ENCODE measurements around the gene SYMPK. TPM values are rescaled to one million over a fixed set of nuclear protein-coding genes. Genes with fewer than 3 reads are reported as not detected.

SYMPK gene
- total RNA-seq, 1 donor from 2014 or later = 21.4 TPM

DNA sequence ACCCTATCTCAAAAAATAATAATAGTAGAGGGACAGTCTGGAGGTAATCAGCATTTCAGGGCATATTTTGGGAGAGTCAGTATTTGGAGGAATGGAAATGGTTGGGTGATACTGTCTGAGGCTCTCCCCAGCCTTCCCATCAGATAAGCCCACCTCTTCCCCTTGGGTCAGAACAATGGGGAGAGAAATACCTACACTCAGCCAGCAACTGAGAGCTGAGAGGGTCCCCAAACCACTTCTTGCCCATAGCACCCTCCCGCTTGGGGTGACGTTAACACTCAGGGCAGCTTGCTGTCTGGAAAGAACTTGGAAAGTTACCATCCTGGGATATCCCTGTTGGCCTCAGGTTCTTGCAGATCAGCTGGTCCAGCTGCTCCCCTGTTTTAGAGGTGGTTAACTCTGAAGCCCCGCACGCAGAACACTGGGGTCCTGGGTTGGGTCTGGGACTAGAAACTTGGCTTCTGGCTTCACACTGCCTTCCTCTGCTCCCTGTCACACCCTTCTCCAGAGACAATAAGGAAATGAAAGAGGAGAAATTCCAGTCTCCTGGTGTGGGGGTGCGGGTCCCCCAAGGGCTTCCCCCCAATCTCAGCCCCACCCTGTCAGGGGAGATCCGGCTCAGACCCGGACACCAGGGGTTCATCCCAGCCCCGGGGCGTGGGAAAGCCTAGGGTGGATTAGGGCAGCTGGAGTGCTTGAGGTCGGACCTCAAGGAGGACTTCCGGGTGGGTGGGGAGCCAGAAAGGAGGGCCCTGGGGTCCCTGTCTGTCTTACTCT lies 3.6 kb upstream of the SYMPK start:
- no peak for DNase-seq (ENCODE audit: low read depth in 2 of 2)

DNA sequence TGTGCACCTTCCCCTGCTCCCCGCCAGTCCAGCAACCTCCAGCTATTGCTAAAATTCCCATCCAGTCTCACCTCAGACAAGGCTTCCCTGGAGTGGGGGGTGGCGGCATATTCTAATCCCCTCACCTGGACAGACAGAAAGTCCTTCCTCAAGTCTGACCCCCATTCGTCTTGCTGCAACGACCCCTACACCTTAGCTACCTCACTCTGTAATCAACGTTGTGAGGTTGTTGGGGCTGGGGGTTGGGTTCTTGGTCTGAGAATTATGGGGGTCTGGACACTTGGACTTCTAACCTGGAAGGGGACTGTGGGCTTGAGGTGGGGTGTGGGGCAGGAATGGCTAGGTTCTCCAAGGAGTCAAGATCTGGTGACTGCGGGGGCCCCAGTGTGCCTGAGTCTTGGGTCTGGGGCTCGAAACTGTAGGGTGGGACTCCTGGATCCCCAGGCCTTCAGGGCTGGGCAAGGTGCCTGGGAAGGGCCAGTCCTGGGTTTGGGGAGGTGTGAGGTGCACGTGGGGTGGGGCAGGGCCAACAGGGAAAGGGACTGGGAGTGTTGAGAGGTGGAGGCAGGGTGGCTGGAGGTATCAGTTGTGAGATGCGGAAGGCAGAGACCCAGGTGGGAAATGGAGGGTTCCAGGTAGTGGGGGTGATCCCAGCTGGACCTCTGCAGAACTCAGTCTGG lies 2.5 kb upstream of the SYMPK start:
- DNase-seq (ENCODE audit: low read depth in 2 of 2) = no peak

DNA sequence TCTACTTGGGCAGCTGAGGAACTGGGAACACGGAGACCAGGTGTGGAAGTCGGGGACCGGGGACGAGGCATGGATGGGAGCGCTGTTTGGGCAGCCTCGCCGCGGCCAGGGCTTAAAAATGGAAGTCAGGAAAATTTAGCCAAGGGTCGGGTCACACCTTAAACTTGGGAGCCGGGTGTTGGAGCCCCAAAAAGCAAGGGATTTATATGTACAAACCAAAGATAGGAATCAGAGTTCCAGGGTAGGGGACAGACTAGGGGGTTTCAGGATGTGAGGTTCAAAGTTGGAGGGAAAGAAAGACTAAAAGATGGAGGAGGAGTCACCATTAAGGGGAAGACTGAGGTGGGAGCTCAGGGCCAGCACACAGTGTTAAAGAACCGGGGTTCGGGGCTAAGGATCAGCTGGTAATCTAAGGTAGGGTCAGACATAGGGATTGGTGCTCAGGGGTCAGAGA lies 1.7 kb upstream of the SYMPK start:
- DNase-seq (ENCODE audit: low read depth in 2 of 2) = no peak

DNA sequence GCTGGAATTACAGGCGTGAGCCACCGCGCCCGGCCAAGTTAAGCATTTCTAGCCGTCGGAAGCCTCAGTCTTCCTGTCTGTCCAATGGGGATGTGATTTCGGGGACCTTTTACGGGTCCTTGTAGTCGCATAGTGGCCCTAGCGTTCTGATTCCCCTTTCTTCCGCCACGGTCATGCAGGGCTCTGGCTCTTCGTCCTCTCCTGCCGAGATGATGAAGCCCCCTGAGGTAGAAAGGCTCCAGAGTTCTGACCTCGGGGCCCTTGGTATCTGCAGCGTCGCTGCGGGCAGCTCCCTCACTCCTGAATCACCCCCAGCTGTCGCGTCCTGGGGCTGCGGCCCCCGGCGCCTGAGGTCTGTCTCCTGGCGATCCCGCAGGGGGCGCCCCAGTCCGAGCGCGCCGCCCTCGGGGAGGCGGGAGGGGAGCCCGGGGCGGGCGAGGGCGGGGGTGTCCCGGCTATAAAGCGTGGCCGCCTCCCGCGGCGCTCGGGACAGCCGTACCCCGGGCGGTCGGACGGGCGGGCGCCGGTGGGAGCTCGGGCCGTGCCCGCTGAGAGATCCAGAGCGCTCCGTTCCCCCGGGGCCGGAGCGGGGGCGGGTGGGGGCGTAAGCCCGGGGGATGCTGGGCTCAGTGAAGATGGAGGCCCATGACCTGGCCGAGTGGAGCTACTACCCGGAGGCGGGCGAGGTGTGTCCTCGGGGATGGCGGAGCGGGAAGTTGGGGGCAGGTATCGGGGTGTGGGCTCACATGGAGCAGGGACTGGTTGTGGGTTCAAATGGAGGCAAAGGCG lies 1.1 kb upstream of the SYMPK start, which contains the start of gene FOXA3:
Gene FOXA3, plus strand, starts transcription at position 487 of the 789 bp plus-strand sequence. Its CDS starts 131 bp downstream, at position 618.
- peak; percentile 43 to 57 for DNase-seq (ENCODE audit: low read depth in 2 of 2)

DNA sequence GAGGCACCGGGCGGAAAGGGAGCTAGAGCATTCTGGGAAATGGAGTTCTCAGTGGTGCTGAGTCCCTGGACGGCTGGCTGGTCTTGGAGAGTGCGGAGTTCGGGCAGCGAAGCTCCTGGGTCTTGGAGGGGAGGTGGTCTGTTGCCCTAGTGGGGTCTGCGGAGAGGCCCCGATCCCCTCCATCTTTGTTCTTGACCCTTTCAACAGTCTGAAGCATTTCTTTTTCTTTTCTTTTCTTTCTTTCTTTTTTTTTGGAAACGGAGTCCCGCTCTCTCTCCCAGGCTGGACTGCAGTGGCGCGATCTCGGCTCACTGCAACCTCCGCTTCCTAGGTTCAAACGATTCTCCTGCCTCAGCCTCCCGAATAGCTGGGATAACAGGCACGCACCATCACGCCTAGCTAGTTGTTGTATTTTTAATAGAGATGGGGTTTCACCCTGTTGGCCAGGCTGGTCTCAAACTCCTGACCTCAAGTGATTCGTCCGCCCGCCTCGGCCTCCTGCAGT lies 440 bp upstream of the SYMPK start:
- no peak for DNase-seq (ENCODE audit: low read depth in 2 of 2)

DNA sequence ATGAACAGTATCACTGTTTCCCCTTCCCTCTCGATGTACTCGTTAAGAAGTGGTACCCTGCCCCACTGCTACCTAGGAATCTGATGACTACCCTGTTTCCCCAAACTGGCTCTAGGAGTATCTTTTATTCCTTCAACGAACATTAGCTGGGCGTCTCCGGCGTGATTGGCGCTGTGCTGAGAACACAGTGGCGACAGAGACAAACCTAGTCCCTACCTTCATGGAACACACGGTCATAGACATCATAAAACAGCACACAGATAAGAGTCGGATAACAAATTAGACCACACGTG lies 730 bp downstream of the SYMPK start:
- DNase-seq (ENCODE audit: low read depth in 2 of 2) = no peak

DNA sequence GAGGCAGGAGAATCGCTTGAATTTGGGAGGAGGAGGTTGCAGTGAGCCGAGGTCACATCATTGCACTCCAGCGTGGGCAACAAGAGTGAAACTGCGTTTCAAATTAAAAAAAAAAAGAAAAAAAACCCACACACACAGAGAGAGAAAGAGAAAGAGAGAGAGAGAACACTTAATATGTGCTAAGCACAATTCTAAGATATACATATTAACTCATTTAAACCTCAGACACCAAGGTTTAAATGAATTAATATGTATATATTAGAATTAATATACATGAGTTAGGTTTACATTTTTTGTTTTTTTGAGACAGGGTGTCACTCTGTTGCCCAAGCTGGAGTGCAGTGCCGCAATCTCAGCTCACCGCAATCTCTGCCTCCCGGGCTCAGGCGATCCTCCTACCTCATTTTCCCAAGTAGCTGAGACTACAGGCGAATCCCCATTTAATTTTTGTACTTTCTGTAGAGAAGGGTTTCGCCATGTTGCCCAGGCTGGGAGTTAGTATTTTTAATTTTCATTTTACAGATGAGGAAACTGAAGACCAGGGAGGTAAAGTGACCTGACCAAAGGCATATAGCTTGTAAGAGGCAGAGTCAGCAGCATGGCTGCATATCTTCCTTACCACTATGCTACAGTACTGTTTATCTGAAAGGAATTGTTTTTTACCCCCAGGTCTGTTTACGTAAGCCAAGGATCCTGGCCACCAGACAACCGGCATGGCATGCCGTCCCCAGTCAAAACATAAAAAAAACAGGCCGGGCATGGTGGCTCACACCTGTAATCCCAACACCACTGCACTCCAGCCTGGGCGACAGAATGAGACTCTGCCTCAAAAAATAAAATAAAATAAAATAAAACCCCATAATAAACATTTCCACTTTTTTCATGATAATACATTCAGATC lies 2.3 kb downstream of the SYMPK start:
- DNase-seq (ENCODE audit: low read depth in 2 of 2) = no peak

DNA sequence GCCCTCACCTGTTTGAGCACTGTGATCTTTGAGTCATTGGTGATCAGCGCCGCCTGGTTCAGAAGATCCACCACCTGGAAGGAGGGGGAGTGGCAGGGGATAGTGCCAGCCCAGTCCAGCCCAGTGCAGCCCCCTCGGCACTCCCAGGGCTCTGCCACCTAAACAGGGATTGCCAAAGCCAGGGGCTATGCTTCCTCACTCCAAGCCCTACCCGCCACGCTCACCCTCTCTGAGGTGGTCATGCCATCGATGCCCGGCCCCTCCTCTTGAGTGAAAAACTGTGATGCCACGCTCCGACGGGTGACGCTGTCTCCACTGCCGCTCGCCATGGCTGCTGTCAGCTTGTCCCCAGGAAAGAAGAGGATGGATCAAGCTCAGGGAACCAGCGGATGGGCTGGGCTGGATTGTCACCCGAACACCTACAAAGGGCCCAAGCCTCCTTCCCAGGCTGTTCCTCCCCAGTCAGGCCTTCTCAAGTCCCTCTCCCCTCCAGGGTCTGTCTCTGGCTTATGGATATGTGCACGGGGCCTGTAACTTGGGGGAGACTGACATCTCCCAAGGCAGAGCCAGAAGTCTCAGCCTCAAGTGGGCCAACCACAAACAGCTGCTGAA lies 8.7 kb downstream of the SYMPK start:
- no peak for DNase-seq (ENCODE audit: low read depth in 2 of 2)

DNA sequence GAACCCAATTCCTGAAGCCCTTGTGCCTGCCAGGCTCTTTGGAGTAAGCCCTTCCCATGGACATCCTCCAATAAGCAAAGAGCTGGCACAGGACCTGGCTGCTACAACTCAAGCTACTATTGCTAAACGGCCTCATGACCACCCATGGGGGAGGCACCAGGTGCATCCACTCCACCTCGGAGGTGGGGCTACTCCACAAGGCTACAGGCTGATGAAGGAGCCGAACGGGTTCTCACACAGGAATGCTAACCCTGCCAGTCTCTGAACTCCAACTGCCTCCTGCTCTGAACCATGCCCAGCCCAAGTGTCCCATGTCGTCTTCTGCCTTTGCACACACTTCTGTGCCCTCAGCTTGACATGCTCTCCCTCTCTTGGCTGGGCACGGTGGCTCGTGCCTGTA lies 10.0 kb downstream of the SYMPK start:
- no peak for DNase-seq (ENCODE audit: low read depth in 2 of 2)

DNA sequence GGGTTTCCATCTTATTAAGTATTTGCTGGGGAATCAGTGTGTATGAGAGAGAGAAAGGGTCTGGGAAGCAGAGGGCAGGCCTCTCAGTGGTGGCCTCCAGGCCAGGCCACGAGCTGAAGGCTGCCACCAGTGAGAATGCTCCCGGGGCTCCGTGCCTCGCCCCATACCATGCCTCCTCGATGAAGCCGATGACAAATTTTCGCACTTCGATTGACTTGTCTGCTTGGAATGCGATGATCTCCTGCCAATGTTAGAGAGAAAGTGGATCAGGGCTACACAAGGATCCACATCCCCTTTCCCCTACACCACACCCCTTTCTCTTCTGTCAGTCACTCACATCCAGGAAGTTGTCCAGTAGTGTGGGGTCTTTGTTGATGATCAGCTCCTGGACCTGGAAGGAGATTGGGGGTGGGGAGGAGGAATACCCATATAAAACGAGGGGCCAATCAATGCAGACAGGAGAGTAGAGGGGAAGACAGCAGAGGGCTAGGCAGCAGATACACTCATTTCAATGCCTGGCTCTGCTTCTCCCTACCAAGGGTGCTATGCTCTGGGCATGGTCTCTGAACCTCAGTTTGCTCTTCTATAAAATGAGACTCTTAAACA lies 10.7 kb downstream of the SYMPK start:
- no peak for DNase-seq (ENCODE audit: low read depth in 2 of 2)

DNA sequence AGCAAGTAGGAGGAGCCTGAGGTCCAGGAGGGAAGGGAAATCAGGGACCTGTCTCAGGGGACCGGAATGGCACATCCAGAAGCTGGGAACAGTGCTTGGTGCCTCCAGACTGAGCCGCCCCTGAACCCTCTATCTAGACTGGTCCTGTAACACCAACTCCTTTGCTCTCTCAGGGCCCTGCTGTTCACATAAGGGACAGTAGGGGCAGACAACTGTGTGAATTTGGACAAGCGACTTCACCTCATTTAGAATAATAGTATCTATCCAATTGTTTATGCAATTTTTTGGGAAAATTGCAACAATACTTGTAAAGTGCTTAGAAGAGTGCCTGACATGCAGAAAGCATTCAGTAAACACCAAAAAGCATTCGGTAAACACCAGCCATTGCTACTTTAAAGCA lies 14.0 kb downstream of the SYMPK start:
- peak in 1 of 2 donors; percentile 11 for DNase-seq (ENCODE audit: low read depth in 2 of 2)

DNA sequence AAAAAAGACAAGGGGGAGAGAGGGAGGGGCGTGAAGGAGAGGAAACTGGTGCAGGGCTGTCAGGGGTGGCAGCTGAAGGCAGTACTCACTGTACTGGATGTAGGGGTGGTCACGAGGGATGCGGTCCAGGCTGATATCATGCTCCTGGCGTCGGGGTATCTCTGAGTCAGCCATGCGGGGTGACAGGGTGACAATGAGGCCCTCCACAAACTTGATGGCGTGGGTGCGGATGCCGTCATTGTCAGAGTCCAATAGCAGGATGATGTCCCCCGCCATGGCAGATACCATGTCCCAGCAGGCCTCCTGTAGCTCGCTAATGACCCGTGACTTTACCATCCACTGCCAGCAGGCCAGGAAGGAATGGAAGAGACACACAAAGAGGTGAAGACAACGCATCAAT lies 15.3 kb downstream of the SYMPK start:
- DNase-seq (ENCODE audit: low read depth in 2 of 2) = no peak

DNA sequence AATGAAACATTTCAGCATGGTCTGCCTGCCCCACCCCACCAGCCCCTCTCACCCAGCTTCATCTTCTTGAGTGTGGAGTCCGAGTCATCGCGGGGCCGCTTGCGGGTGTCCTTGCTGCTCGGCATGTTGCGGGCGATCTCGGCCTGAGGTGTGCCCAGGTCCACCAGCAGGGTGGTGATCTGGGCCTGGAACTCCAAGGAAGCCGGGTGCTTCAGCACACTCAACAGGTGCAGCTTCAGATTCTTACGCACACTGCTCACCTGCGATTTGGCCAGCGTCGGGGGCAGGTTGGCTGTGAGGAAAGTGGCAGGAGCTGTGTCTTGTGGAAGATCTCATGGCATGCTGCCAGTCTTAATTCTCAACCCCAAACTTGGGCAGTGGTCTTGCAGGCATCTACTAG lies 20.7 kb downstream of the SYMPK start:
- DNase-seq (ENCODE audit: low read depth in 2 of 2) = no peak

DNA sequence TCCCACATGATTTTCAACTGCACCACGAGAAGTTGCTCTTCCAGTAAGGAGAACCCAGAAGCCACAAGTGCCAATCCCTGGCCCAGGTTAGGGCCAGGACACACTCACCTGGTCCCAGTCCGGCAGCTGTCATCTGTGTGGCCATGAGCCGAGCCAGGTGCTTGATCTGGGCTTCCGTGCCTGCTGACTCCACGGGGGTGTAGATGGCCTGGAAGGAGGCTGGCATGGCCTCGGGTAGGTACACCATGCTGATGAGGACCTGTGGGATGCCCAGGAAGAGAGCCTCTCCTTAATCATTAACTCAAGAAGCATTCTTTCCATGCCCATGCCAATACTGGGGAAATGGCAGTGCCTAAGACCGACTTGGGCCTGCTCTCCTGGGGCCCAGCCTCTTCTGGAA lies 28.0 kb downstream of the SYMPK start:
- no peak for DNase-seq (ENCODE audit: low read depth in 2 of 2)

DNA sequence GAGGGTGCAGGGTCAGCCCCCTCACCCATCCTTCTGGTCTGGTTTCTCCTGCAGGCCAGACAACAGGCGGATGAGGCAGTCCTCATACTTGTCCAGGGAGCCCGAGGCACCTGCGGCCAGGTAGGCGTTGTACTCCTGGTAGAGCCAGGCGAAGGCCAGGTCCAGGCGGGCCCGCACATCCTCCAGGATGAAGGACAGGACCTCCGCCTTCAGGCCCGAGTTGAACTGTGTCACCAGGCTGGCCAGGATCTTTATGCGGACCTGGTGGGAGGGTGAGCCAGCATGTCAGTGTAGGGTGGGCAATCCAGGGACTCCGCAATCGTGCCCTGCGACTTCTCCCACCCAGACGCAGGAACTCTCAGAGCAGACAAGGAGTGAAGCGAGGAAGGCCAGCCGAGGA lies 34.0 kb downstream of the SYMPK start:
- no peak for DNase-seq (ENCODE audit: low read depth in 2 of 2)

DNA sequence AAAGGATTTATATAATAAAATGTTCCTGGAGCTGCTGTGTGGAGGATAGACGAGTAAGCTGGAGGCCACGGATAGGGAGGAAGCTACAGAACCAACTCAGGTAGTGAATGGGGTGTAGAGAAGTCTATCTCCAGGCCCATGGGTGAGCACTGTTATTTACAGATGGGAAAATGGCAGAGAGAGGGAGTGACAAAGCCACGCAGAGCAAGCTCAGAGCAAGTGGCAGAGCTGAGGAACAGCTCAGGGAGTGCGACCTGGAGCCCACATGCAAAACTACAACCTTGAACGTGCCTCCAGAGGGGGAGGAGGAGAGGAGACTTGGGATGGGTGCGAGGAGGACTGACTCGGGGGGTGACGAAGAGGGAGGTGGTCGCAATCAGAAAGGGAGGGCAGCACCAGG lies 34.4 kb downstream of the SYMPK start:
- no peak for DNase-seq (ENCODE audit: low read depth in 2 of 2)

DNA sequence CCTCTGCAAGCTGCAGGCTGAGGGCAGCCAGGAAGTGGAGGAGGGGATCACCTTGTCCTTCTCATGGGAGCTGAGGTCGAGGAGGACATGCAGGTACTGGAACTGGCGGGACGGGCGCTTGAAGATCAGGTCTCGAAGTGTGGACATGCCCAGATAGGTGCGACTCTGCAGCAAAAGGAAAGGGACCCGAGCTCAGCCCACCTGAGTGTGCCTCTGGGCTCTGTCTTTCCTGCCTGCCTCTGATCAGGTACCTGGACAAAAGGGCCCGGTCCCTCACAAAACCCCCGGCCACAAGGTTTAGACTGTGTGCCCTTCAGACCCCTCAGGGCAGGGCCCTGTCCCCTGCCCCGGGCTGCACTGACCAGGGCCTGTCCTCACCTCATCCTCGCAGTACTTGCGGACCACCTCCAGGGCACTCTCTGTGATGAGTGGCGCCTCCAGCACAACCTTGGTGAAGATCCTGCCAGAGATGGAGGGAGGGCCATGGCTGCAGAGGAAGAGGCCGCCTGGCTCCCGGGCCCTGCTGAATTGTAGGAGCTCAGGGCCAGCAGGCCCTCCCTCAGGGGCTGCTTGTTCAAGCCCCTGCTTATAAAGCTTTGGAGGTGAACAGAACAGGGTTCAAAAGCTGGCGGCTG lies 35.4 kb downstream of the SYMPK start:
- no peak for DNase-seq (ENCODE audit: low read depth in 2 of 2)

DNA sequence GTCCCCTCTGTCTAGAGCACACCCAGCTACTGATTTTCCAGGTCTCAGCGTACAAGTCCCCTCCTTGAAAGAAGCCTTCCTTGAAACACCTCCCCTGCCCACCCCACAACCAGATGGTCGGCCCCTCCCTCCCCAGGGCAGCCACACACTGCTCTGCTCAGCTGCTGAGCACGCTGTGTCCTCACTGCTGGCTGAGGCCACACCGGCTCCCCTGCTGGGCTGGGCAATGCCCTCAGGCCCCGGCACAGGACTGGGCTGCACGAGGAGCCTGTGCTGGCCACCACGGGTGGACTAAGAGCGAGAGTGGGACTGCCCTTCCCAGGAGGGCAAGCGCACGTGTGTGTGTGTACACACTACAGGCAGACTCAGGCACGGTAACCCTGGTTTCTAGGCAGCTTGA lies 36.0 kb downstream of the SYMPK start:
- DNase-seq (ENCODE audit: low read depth in 2 of 2) = no peak

DNA sequence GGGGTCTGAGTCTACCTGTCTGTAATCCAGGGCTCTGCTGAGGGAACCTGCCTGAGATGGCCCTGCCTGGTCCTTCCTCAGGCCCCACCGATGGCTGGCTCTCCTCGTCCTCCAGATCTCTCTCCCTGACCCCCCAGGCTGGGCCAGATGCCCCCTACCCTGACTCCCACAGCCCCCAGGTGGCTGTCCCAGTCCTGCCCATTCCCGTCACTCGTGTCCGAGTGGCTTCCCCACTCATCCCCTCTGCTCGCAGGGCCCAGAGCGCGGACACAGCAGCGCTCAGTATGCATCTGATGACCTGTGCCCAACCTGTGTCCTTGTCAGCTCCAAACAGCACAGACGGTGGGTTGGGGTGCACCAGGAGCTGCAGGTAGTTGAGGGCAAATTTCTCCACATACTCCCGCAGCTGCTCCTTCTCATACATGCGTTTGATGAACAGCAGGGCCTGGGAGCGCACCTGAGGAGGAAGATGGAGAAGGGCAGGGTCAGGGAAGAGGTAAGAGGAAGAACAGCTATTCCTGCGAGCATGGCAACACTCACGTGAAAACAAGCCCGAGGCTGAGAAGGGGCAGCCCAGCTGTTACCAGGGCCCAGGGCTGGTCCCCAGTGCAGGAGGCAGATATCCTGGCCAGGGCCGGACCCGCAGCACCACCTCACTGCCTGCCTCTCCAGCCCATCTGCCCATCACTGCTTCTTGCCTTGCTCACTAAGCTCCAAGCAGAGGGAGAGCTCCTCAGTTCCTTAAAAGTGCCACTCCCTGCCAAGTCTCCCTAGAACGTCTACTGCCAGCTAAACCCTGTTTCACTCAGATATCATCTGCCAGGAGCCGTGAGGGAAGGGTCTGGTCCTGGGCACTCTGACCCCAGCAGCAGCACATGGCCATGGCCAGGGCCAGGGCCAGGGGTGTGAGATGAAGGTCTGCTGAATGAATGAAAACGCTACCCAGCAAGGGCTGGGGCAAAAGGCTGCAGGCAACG lies 36.7 kb downstream of the SYMPK start:
- DNase-seq (ENCODE audit: low read depth in 2 of 2) = no peak

Data from lung microvascular endothelial cell (primary cell).